Keratinocyte (primary cell): ENCODE results near the gene MACIR.

Source experiments
- EZH2 ChIP-seq: IDR thresholded peaks from one replicate; pipeline ENCODE4 v1.6.1; 2012; ENCODE audit warnings: inconsistent platforms, mild to moderate bottlenecking, low read length, moderate library complexity
- TF ChIP-seq, protein P1 (sequence below), 3 experiments: IDR thresholded peaks in 1 of 3; conservative IDR thresholded peaks in 1 of 3; optimal IDR thresholded peaks in 1 of 3; 2 replicates in 2 of 3; 3 replicates in 1 of 3; pipeline versions ENCODE3 to v1.5.1; 2011; ENCODE audit warnings: low read length in 3 of 3, mild to moderate bottlenecking in 3 of 3, moderate library complexity in 2 of 3, control low read depth in 1 of 3, inconsistent platforms in 1 of 3; ENCODE audit not compliant: insufficient read depth in 2 of 3; ENCODE audit errors: extremely low read depth in 1 of 3

GRCh38 chr5:103211576-103212561 is 46.7 kb upstream of the MACIR start:
- TF ChIP-seq EZH2, result no peak
- TF ChIP-seq, protein P1, sequence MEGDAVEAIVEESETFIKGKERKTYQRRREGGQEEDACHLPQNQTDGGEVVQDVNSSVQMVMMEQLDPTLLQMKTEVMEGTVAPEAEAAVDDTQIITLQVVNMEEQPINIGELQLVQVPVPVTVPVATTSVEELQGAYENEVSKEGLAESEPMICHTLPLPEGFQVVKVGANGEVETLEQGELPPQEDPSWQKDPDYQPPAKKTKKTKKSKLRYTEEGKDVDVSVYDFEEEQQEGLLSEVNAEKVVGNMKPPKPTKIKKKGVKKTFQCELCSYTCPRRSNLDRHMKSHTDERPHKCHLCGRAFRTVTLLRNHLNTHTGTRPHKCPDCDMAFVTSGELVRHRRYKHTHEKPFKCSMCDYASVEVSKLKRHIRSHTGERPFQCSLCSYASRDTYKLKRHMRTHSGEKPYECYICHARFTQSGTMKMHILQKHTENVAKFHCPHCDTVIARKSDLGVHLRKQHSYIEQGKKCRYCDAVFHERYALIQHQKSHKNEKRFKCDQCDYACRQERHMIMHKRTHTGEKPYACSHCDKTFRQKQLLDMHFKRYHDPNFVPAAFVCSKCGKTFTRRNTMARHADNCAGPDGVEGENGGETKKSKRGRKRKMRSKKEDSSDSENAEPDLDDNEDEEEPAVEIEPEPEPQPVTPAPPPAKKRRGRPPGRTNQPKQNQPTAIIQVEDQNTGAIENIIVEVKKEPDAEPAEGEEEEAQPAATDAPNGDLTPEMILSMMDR (optimal IDR thresholded peaks at IDR 0.05 in 1 of 3, IDR thresholded peaks at IDR 0.05 in 1 of 3, conservative IDR thresholded peaks at IDR 0.05 in 1 of 3; ENCODE audit: extremely low read depth in 1 of 3, insufficient read depth in 2 of 3, low read length in 3 of 3), result no peak
